DOHH2 (cell line): ENCODE results near the gene SLC7A9.

Experiments used
- H3F3A ChIP-seq: fragments of 200-600 bp; sonication (generic), shearing (Covaris generic); 2 replicates; pipeline ENCODE4 v1.6.0; 2016; ENCODE audit warnings: antibody characterized with exemption, mild to moderate bottlenecking; ENCODE audit not compliant: control insufficient read depth, insufficient read depth
- H3K27ac ChIP-seq: fragments of 200-600 bp; sonication (generic); 2 replicates; pipeline ENCODE4 v1.5.1; 2014; ENCODE audit warnings: low read depth, mild to moderate bottlenecking, low read length, moderate library complexity
- H3K27me3 ChIP-seq: fragments of 200-600 bp; sonication (generic); 2 replicates; pipeline ENCODE4 v1.6.1; 2014; ENCODE audit warnings: mild to moderate bottlenecking, low read length, mixed read lengths; ENCODE audit not compliant: control insufficient read depth
- H3K36me3 ChIP-seq: fragments of 200-600 bp; sonication (generic); 2 replicates; pipeline ENCODE4 v1.6.1; 2014; ENCODE audit warnings: mild to moderate bottlenecking, low read length, moderate library complexity, mixed read lengths; ENCODE audit not compliant: control insufficient read depth
- H3K4me1 ChIP-seq: fragments of 200-600 bp; sonication (generic); 2 replicates; pipeline ENCODE4 v1.6.1; 2014; ENCODE audit warnings: mild to moderate bottlenecking, low read length, mixed read lengths; ENCODE audit not compliant: control insufficient read depth
- H3K4me2 ChIP-seq: fragments of 200-600 bp; sonication (generic); 2 replicates; pipeline ENCODE4 v1.6.0; 2014; ENCODE audit warnings: mild to moderate bottlenecking, low read length, moderate library complexity
- H3K4me3 ChIP-seq: fragments of 200-600 bp; sonication (generic); 2 replicates; pipeline ENCODE4 v1.5.1; 2014; ENCODE audit warnings: mild to moderate bottlenecking, low read length, mixed read lengths
- H3K79me2 ChIP-seq: fragments of 200-600 bp; sonication (generic); 2 replicates; pipeline ENCODE4 v1.6.1; 2014; ENCODE audit warnings: mild to moderate bottlenecking, low read length, mixed read lengths; ENCODE audit not compliant: control insufficient read depth
- H3K9me2 ChIP-seq: fragments of 200-600 bp; sonication (generic); replicated peaks from 2 replicates; pipeline ENCODE4 v1.6.1; 2014; ENCODE audit warnings: mild to moderate bottlenecking, low read length, mixed read lengths; ENCODE audit not compliant: control insufficient read depth
- H3K9me3 ChIP-seq: fragments of 200-600 bp; sonication (generic); 2 replicates; pipeline ENCODE4 v1.6.1; 2014; ENCODE audit warnings: antibody characterized with exemption, low read length, mixed read lengths; ENCODE audit not compliant: control insufficient read depth, insufficient read depth
- H4K20me1 ChIP-seq: fragments of 200-600 bp; sonication (generic); 2 replicates; pipeline ENCODE4 v1.6.0; 2014; ENCODE audit warnings: low read depth, mild to moderate bottlenecking, antibody characterized with exemption, low read length, moderate library complexity; ENCODE audit not compliant: control insufficient read depth, insufficient read depth
- EZH2phosphoT487 ChIP-seq: fragments of 200-600 bp; sonication (generic); IDR thresholded peaks from 2 replicates; pipeline ENCODE4 v1.6.1; 2017; ENCODE audit warnings: borderline replicate concordance, mild to moderate bottlenecking, antibody characterized with exemption, low read length, moderate library complexity, mixed read lengths
- TF ChIP-seq, protein P1 (sequence below): fragments of 200-600 bp; sonication (generic); IDR thresholded peaks from one replicate; pipeline ENCODE4 v1.5.1; 2014; ENCODE audit warnings: antibody characterized with exemption, mild to moderate bottlenecking, low read depth, low read length; ENCODE audit not compliant: poor library complexity, severe bottlenecking

SLC7A9 gene

DNA sequence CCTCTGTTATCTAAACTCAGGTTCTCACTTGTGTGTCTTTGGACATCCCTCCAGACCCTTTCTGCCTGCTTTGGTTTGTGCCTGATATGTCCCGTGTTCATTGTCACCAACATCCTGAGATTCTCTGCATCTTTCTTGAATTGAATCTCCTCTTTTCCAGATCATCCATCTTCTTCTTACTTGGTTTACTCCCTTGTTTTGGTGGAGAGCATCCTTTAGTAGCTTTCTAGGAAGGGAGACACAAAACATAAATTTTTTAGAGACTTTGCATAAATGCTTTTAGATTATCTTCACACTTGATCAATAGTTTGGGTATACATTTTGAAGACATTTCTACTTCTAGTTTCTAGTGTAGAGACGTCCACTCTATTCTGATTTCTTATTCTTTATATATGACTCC lies 88.3 kb downstream of the SLC7A9 start:
- Histone ChIP-seq H3K36me3 (no peaks in the 10 kb centered on the region), H4K20me1 (no peaks in the 10 kb centered on the region), H3F3A (no peaks in the 10 kb centered on the region), H3K27ac (no peak overlapping the region), H3K4me3 (no peak overlapping the region), H3K9me3 (no peaks in the 10 kb centered on the region), H3K9me2 (no peaks in the 10 kb centered on the region), H3K4me2 (no peak overlapping the region), H3K79me2 (no peaks in the 10 kb centered on the region), H3K4me1 (no peaks in the 10 kb centered on the region), H3K27me3 (no peaks in the 10 kb centered on the region)
- TF ChIP-seq EZH2phosphoT487: no peak
- TF ChIP-seq, protein P1, sequence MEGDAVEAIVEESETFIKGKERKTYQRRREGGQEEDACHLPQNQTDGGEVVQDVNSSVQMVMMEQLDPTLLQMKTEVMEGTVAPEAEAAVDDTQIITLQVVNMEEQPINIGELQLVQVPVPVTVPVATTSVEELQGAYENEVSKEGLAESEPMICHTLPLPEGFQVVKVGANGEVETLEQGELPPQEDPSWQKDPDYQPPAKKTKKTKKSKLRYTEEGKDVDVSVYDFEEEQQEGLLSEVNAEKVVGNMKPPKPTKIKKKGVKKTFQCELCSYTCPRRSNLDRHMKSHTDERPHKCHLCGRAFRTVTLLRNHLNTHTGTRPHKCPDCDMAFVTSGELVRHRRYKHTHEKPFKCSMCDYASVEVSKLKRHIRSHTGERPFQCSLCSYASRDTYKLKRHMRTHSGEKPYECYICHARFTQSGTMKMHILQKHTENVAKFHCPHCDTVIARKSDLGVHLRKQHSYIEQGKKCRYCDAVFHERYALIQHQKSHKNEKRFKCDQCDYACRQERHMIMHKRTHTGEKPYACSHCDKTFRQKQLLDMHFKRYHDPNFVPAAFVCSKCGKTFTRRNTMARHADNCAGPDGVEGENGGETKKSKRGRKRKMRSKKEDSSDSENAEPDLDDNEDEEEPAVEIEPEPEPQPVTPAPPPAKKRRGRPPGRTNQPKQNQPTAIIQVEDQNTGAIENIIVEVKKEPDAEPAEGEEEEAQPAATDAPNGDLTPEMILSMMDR: no peak
